Fibroblast of peridontal ligament (primary cell): ENCODE measurements around the gene HDAC2.
"Not testable (repeated sequence)": the region's sequence is repeated elsewhere in the genome, so short reads cannot be mapped to it uniquely, and the experiment has no call there.

Experiments
- DNase-seq: peaks from one replicate; pipeline ENCODE4 v3.0.0-alpha.2; 2010; ENCODE audit errors: extremely low read depth

HDAC2 gene

DNA sequence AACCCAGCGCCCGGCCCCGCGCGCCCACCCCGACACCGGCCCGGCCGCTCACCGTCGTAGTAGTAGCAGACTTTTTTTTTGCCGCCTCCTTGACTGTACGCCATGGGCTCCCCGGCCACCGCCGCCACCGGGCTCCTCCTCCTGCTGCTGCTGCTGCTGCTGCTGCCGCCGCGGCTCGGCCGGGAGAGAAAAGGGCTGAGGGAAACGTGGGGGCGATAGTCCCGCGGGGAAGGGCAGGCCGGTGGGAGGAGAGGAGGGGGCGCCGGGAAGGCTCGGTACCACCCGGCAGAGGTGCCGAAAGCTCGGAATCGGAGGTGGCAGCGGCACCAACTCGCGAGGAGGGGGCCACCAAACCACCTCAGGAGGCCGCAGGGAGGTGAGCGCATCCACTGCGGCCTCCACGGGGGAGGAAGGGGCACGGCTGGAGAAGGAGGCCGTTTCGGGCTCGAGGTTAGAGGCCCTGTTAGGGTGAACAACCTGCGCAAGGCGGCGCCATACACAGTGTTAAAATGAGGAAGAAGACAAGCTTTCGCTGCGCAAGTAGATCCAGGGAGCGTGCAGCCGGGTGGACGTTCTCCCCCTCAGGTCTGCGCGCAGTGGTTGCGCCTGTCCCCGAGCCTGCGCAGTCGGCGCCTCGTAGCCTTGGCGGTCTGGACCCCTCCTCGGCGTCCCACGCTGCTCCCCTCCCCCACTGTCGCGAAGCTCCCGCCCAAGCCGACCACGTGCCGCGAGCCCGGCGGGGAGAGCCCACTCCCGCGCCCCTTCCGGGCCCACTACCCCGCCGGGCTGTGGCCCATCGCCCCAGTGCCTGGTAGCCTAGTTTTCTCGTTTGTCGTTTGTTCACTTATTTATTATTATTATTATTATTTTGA, at the start of gene HDAC2:
Gene HDAC2 (minus strand): TSS at position 344 of the 872 bp plus-strand sequence. CDS start 240 bp downstream, at position 104.
- DNase-seq = peak; percentile 70

DNA sequence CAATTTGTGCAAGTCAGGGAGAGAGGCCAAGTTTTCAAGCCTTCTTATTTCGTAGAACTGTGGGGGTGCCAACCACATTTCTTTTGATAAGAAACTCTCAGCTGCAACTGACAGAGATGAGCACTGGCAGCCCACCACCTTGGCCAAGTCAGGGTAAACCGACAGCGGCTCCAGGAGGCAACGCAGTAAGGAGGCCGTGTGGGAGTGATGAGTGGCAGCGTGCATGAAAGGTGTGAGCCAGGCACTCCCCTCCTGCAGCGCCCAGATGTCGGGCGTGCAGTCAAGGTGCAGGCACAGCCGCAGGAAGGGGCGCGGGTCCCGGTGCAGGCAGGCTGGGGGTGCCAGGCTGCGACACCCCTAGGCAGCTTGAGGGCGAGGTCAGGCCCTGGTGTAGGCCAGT, 49.2 kb upstream of the HDAC2 start:
- DNase-seq = no peak

- DNase-seq = not testable (repeated sequence)
Measured at GRCh38 chr6:114017146-114017545, 46.2 kb upstream of the HDAC2 start.

DNA sequence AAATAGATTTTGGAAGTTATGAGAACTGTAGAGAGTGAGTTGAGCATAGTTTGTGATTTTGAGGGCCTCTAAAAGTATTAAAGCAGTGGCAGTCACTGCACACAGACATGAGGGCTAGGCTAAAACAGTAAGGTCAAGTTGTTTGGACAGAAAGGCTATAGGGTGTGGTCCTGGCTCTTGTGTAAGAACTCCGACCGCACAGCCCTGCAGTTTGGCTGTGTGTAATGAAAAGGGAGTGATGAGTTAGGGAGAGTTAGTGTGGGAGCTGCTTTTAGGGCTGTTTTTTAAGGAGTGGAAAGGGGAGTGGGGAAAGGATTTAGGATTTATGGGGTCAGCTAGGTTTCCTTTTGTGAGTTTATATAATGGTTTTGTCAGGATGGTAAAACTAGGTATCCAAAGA, 43.2 kb upstream of the HDAC2 start:
- not testable (repeated sequence) for DNase-seq

GRCh38 chr6:114011486-114011885, 40.5 kb upstream of the HDAC2 start:
- DNase-seq = not testable (repeated sequence)

DNA sequence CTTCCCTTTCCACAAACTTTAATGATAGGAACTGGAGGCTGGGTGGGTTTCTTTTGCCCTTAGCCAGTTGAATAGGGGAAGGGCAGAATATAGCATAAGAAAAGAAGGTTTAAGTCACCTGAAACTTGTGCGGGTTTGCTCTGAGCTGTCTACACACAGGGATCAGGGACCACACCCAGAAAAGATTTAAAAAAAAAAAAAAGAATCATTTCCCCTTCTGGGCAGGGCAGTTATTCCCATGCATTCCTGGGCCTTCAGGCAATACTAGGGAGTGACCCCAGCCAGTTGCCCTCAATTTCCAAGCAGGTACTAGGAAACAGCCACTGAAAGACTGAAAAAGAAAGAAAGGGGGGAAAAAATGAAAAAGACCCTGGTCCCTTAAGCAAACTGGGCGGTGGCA, 39.6 kb upstream of the HDAC2 start:
- no peak for DNase-seq

DNA sequence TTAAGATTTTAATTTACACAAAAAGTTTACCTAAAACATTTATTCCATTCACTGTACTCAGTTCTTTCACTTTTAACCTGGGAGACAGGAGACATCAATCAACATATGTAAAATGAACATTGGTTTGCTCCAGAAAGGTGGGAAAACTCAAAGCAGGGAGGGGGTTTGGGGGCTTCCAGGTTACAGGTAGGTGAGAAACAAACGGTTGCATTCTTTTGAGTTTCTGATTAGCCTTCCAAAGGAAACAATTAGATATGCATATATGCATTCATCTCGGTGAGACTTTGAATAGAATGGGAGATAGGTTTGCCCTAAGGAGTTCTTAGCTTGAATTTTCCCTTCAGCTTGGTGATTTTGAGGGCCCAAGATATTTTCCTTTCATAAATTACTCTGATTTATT, 38.2 kb upstream of the HDAC2 start:
- no peak for DNase-seq

GRCh38 chr6:114008331-114008730, 37.4 kb upstream of the HDAC2 start:
- no peak for DNase-seq

DNA sequence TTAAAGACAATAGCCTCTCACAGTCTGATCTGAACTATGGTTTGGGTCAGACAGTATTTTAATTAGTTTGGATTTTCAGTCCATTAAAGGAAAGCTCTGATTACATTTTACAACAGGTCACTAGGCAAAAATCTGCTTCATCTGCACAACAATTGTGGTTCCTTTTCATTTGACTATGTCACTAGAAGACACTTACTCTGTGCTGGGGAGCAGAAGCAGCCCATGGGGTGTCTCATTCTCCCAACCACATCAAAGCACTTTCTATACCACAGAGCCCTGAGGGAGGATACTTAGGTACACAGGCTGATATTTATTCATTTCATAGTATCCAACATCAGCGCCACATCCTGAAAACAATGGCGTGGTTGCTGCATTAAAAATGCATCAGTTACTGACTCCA, 36.6 kb upstream of the HDAC2 start:
- DNase-seq = no peak

GRCh38 chr6:114001354-114001753, 30.4 kb upstream of the HDAC2 start:
- no peak for DNase-seq

- peak; percentile 93 for DNase-seq
Measured at GRCh38 chr6:114000069-114000468, 29.1 kb upstream of the HDAC2 start.

- DNase-seq = no peak
Measured at GRCh38 chr6:113999284-113999683, 28.3 kb upstream of the HDAC2 start.

DNA sequence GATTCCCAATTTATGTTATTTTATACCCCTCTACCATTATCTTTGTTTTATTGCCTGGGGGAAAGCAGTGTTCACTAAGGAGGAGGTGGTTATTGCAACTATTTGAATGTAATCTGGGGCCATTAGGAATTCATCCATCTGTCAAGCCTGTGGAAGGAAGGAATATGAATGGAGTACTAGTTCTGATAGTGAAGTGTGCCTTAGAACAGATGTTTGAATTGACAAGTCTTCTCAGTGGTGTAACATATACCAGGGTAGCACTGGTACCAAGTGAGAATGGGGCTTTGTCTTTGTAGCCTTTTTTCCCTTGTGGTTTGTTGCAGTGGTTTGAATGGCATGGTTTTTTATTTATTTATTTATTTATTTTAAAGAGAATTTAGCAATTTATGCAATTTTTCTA, 27.9 kb upstream of the HDAC2 start:
- DNase-seq = no peak

- DNase-seq = peak; percentile 90
Measured at GRCh38 chr6:113997116-113997515, 26.2 kb upstream of the HDAC2 start.

GRCh38 chr6:113995634-113996033, 24.7 kb upstream of the HDAC2 start:
- DNase-seq = peak; percentile 97

DNA sequence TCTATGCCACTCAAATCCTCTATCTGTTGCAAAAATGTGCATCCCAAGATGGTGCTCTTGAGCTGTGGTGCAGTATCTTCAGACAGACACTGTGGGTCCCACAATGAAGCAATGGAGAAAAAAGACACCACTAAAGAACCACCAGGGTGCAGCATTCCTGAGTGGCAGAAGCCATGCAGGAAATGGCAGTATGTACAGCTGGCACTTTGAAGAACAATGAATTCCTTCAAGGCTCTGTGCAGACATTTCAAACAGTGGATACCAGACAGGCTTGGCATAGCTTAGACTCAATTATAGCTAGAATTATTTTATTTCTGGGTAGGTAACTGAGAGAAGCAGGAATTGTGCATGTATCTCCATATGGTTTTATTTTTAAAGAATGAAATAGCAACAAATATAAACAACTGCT, 24.0 kb upstream of the HDAC2 start:
- peak; percentile 95 for DNase-seq

- no peak for DNase-seq
Measured at GRCh38 chr6:113989675-113990074, 18.7 kb upstream of the HDAC2 start.

- not testable (repeated sequence) for DNase-seq
Measured at GRCh38 chr6:113982675-113983074, 11.7 kb upstream of the HDAC2 start.

DNA sequence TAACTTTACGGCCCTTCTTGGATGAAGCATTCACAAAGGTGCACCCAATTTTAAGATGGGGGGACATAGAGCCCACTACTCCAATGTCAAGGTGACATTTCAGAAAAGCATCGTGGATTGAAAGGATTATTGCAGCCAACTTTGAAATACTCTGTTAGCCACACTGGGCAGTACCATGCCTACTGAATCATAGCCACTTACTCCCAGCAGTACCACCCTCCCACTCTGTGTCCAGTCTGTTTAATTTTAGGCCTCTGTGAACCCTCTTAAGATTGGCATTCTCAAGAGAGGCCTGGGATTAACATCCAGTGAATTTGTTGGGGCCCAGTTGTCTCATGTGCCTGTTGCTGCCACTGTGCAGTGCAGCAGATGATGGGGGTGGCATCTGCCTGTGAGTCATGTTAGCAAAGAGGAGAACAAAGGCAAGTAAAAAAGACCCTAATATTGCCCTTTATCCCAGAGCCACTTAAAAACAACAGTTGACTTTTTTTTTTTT, 11.2 kb upstream of the HDAC2 start:
- no peak for DNase-seq

GRCh38 chr6:113980937-113981554, 10.1 kb upstream of the HDAC2 start:
- DNase-seq = no peak

DNA sequence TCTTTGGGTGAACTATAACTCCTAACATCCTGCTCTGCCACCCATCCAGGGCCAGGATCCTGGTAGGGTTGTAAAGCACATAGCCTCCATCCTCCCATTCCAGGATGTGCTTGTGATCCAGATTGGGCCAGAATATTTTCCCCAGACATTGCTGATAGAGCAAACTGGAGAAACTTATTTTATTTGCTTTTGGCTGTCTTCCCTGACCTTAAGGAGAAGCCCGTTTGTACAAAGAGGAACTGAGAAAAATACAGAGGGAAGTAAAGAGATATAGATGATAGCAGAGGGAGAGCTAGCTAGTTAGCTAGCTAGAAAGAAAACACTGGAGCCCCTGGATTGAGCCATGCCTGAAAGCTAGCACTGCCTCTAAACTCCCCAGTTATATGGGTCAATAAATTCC, 9.0 kb upstream of the HDAC2 start:
- no peak for DNase-seq

DNA sequence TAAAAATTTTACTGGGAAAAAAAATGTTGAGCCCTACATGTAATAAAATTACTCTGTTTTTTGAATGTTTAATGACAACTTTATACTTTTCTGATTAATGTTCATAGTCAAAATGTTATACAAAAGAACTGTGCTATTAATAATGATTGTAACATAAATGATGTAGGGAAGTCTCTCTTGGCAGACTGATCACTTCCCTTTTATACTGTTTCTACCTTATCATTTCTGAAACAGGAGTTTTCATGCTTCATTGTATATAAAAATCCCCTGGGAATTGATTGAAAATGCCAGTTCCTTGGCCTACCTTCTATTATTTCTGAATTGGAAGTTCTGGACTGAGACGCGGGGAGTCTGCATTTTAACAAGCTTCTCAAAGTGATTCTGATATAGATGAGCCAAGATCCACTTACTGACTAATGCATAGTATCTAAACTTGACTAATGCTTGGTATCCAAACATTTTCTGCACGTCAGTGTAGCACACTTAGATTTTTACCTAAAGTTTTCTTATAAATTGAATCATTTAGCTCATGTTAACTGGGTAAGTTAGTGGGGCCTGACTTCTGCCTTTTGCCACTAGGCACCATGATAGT, 7.2 kb upstream of the HDAC2 start:
- DNase-seq = no peak

GRCh38 chr6:113976806-113977205, 5.9 kb upstream of the HDAC2 start:
- no peak for DNase-seq
